HepG2 (cell line): ENCODE results near the gene PSMC5. TPM values are rescaled to one million over a fixed set of nuclear protein-coding genes. Genes with fewer than 3 reads are reported as not detected.

ENCODE experiments used
- ADNP ChIP-seq: sonication (generic); formaldehyde crosslinking; IDR thresholded peaks from 2 replicates; pipeline ENCODE4 v1.4.0; 2020; ENCODE audit warnings: missing genetic modification reagents
- CREB1 ChIP-seq, 2 experiments: fragments of 450-650 bp in 1 of 2; IDR thresholded peaks; 2 replicates each; pipeline ENCODE4 v1.6.1; 2016 to 2017; ENCODE audit warnings: control low read depth in 1 of 2, mild to moderate bottlenecking in 1 of 2, missing compliant biosample characterization in 1 of 2, missing genetic modification characterization in 1 of 2
- CTCF ChIP-seq: sonication (generic); formaldehyde crosslinking; IDR thresholded peaks from 2 replicates; pipeline ENCODE4 v1.5.0; 2020; ENCODE audit warnings: mild to moderate bottlenecking, missing genetic modification reagents, moderate library complexity
- FOXA3 ChIP-seq: IDR thresholded peaks from 2 replicates; pipeline ENCODE4 v1.6.1; 2016; ENCODE audit warnings: missing genetic modification reagents, missing compliant biosample characterization
- FOXP4 ChIP-seq: sonication (generic); formaldehyde crosslinking; IDR thresholded peaks from 2 replicates; pipeline ENCODE4 v1.4.0; 2020; ENCODE audit warnings: missing genetic modification reagents
- MTA1 ChIP-seq: sonication (generic); formaldehyde crosslinking; IDR thresholded peaks from 2 replicates; pipeline ENCODE4 v1.4.0; 2020; ENCODE audit warnings: missing genetic modification reagents, mild to moderate bottlenecking, borderline replicate concordance
- RFX5 ChIP-seq: IDR thresholded peaks from 2 replicates; pipeline ENCODE4 v1.6.1; 2011; ENCODE audit warnings: low read depth, low read length, improper control_type of control experiment
- SNAPC4 ChIP-seq: sonication (generic); formaldehyde crosslinking; IDR thresholded peaks from 2 replicates; pipeline ENCODE4 v1.4.0; 2020; ENCODE audit warnings: mild to moderate bottlenecking, missing genetic modification reagents
- SNAPC5 ChIP-seq: sonication (generic); formaldehyde crosslinking; IDR thresholded peaks from 2 replicates; pipeline ENCODE4 v1.8.1; 2023; ENCODE audit warnings: mild to moderate bottlenecking, missing genetic modification reagents, borderline replicate concordance
- STAG1 ChIP-seq: sonication (generic); formaldehyde crosslinking; IDR thresholded peaks from 2 replicates; pipeline ENCODE4 v1.4.0; 2020; ENCODE audit warnings: missing genetic modification reagents
- THAP9 ChIP-seq: sonication (generic); formaldehyde crosslinking; IDR thresholded peaks from 2 replicates; pipeline ENCODE4; 2020; ENCODE audit warnings: missing genetic modification reagents, mild to moderate bottlenecking, borderline replicate concordance
- ZNF225 ChIP-seq: sonication (generic); formaldehyde crosslinking; IDR thresholded peaks from 2 replicates; pipeline ENCODE4 v1.4.0; 2020; ENCODE audit warnings: mild to moderate bottlenecking, missing genetic modification reagents
- ZNF883 ChIP-seq: sonication (generic); formaldehyde crosslinking; IDR thresholded peaks from 2 replicates; pipeline ENCODE4 v1.5.1; 2020; ENCODE audit warnings: mild to moderate bottlenecking, missing genetic modification reagents; ENCODE audit errors: not compliant biosample characterization
- polyA plus RNA-seq, 8 experiments: library from polyadenylated mRNA; depleted of rRNA in 3 of 8; stranded (reverse) in 7 of 8; unstranded in 1 of 8; fragments of >200 nt; fragmentation: Illumina TruSeq in 4 of 8; extraction: Trizol in 4 of 8; gene quantifications; 2 replicates each; pipeline versions ENCODE4 v1.2.1 to v1.2.3, GENCODE V29; 2011 to 2016; ENCODE audit warnings: low read depth in 4 of 8, missing spikeins in 1 of 8, mixed read lengths in 1 of 8; ENCODE audit not compliant: insufficient read depth in 1 of 8
- total RNA-seq, 5 experiments: library from RNA; depleted of rRNA; stranded (reverse); fragments of >200 nt; fragmentation: Illumina TruSeq; extraction: Trizol; gene quantifications; 2 replicates each; pipeline ENCODE4 v1.2.3, GENCODE V29; 2016; ENCODE audit warnings: low read depth in 1 of 5

Gene PSMC5
- total and polyA plus RNA-seq, 2 of the 13 experiments (the other 11 are each of a cell fraction or from before 2014, with no cell fraction given): 35.3 to 128 TPM

- TF ChIP-seq FOXP4 (CRISPR knock-in tag) (no peak), FOXA3 (CRISPR knock-in tag) (no peak), ADNP (no peak), STAG1 (CRISPR knock-in tag) (no peak), SNAPC4 (CRISPR knock-in tag) (no peak), CREB1 (IDR thresholded peaks at IDR 0.05) (peak; percentile 88), CREB1 (CRISPR knock-in tag; IDR thresholded peaks at IDR 0.05) (peak; percentile 97), ZNF883 (CRISPR knock-in tag) (peak; percentile 18), THAP9 (CRISPR knock-in tag) (0 out of 2 replicates have a peak, but pooled peaks have one; percentile 17), ZNF225 (CRISPR knock-in tag) (no peak), MTA1 (0 out of 2 replicates have a peak, but pooled peaks have one; percentile 1), CTCF (CRISPR knock-in tag) (peak; percentile 74), RFX5 (peak; percentile 99), SNAPC5 (CRISPR knock-in tag) (no peak)
These were observed 21.8 kb downstream of the PSMC5 start (continued) for GRCh38 chr17:63848834-63849689.
